Measurements from ENCODE around the gene PRDM16.

PRDM16 gene

DNA sequence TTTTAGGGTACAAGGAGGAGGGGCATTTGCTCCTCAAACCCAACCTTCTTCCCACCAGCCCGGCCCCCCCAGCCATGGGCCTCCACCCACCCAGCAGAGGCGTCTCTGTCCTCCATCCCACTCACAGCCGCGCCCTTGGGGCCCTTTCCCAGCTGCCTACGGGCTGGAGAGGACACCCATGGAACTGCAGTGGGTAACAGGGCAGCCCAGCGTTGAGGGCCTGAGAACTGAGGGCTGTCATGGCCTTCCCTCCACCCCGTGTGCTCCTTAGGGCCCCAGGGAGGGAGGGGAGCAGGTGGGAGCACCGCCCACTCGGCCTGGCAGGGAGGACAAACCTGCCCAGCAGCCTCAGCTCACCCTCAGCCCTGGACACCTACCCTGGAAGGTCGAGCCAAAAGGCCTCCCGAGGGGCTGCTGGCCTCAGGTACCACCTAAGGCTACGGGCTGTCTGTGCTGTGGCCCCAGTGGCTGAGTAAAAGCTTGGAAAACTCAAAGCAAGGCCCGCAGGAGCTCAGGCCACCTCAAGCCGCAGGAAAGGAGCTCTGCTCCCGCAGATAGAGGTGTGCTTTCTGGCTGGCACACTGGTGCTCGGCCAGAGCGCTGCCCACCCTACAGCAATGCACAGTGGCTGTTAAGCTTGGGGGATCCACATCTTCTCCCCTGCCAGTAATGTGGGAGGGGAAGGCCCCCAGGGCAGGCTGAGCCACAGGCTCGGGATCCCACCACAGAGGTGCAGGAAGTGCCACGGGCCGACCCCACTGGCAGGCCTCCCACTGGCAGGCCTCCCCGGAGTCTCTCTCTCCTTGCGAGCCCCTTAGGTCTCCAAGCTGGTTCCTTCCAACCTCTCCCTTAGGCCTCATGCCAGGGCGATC, 383.2 kb downstream of the PRDM16 start:
- DNase-seq (ENCODE audit: low read depth), result no peak

DNA sequence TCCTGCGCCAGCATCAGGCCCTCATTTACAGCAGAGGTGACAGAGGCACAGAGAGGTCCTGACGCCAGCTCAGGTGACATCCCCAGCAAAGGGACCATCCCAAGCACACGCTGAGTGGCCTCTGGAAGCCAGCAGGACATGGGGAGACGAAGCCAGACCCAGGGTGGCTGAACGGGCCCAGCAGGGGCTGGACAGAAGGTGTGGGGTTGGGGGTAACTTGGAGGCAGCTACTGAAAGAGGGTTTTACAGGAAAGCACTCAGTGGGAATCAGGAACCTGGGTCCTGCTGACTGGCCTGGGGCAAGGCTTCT, 383.8 kb downstream of the PRDM16 start:
- DNase-seq (ENCODE audit: low read depth), result no peak

DNA sequence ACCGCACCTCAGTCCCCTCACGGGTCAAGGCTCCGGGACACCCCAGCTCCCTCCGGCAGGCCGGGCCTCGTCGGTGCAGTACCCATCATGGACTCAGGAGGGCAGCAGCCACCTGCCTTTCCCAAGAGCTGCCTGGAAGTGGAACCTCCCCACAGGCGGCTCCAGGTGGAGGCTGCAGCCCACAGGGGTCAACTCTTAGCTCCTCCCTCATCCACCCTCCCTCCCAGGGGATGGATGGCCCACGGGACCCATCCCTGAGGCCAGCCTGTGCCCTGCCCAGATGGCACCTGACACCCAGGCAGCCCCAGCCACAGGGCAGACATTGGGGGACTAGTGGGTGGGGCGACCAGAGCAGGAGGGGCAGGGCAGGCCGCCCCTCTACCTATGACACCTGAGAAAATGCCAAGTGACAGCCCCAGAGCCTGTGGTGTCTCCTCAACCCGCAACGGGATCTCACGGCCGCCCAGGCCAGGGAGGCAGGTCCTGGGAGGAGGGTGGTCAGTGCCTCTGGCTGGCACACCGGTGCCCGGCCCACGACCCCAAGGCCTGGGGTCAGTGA, 384.3 kb downstream of the PRDM16 start:
- DNase-seq (ENCODE audit: low read depth), result peak; percentile 49

DNA sequence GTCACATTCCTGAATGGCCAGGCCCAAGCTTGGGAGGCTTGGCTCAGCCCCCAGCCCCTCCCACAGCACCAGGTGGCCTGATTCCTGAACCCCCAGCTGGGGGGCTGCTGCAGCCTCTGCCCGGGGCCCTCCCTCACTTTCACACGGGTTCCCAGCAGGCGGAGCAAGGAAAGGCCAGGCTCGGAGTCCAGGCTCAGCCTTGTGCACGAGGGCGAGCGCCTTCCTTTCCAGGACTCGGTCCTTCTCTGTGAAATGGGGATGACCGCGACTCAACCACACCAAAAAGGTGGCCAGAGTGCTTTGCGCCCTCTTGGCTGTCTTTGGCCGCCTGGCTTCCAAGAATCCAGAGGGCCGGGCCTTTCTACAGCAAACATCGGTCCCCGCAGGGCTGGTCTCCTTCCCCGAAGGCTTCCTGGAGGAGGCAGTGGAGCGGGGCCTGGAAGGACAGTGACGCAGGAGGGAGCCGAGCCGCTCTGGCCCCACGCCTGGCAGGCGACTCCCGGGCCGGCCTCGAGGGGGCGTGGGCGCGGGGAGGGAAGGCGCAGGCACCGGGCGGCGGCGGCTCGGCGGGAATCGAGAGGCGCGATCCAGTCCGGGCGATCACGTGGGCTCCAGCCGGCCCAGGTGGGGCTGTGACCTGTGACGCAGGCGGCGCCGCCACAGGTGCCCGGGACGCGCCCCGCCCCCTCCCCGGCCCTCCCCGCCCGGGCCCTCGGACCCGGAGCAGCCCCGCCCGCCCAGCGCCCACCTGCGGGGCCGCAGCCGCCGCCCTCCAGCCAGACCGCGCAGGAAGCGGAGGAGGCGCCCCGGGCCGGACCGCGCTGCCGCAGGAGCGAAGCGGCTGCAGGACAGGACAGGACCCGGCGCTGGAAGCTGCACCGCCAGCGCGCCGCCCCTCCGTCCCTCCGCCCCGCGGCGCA, 385.1 kb downstream of the PRDM16 start, which contains the start of gene ARHGEF16:
TSS of gene ARHGEF16 (plus strand) at position 775 of the 920 bp plus-strand sequence. CDS start 8,420 bp downstream, outside the sequence.
- no peak for DNase-seq (ENCODE audit: low read depth)

DNA sequence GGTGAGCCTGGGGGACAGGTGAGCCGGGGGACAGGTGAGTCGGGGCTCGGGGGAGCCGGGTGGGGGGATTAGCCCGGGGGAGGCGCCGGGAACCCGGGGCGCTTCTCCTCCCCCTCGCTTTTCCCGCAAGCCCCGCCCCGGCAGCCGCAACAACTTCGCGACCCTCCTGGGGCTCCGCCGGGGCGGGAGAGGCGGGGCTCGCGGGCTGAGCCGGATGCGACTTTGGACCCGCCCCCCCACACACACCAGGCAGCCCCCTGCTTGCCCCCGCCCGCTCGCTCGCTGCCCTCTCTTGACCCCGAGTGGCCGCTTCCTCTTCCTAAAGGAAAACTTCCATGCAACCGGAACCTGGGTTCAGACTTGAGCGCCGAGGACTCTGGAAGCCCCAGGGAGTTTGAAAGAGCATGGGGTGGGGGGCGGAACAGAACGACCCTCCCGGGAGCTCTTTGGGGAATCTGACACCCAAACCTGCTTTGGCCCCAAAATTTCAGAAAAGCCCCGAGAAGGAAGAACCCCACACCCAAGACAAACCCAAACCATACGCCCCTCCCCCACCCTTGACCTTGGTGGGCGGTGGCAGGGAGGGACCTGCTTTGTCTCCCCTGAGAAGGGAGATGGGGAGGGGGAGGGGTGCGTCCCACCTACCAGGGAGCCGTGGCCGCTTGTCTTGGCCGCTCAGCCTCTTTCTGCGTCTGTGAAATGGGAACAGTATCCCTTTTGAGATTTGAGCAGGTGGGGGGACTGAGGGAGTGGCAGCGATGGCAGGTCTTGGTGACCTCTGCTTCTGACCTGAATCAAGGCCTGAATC, 386.0 kb downstream of the PRDM16 start:
- no peak for DNase-seq (ENCODE audit: low read depth)

DNA sequence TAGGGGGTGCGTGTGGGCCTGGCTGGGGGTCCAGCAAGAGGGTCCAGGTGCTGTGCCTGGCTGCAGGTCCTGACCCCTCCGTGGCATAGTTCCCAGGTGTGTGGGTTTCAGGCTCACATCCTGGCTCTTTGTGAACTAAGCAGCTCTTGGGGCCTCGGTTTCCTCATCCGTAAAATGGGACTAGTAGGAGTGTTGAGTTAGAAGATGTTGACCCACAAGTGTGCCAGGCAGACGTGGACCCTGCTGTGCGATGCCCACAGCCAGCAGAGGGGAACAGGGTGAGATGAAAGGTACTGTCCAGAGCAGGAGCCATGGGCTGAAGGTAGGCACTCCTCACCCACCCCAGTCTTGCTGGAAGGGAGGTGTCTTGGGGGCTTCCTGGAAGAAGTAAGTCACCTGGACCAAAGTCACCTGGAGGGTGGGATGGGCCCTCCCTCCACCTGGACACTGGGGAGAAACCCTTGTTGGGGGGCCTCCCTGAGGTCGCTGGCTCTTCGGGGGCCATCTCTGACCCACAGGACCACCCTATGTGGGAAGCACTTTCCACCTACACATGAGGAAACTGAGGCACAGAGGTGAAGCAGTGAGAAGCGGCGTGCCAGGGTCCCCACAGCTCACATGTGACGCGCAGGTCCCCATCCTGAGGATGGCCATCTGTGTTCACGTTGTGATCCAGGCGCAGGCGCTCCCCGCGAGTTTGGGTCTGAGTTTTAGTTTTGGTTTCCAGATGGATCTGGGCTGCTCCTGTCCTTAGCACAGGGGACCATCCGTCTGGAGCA, 386.9 kb downstream of the PRDM16 start:
- no peak for DNase-seq (ENCODE audit: low read depth)

DNA sequence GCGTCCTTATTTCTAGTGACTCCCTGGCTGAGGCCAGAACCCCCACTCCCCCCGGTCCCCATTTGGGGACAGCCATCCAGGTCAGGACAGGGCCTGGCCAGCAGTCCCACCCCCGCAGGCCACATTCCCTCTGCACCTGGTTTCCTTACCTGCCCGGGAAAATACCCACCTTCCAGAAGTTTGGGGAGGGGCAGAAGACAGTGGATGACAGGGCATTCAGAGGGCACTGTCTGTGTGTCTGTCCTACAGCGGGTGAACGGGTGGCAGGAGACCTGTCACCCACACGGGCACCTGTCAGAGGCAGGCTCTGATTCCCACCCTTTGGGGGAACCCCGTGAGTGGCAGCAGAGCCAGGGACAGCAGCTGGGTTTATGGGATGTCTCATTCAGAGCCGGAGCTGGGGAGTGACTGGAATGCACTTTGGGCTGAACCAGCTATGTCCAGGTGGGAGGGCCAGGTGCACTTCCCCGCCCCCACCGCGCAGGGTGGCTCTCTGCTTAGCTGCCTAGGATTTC, 387.5 kb downstream of the PRDM16 start:
- no peak for DNase-seq (ENCODE audit: low read depth)

DNA sequence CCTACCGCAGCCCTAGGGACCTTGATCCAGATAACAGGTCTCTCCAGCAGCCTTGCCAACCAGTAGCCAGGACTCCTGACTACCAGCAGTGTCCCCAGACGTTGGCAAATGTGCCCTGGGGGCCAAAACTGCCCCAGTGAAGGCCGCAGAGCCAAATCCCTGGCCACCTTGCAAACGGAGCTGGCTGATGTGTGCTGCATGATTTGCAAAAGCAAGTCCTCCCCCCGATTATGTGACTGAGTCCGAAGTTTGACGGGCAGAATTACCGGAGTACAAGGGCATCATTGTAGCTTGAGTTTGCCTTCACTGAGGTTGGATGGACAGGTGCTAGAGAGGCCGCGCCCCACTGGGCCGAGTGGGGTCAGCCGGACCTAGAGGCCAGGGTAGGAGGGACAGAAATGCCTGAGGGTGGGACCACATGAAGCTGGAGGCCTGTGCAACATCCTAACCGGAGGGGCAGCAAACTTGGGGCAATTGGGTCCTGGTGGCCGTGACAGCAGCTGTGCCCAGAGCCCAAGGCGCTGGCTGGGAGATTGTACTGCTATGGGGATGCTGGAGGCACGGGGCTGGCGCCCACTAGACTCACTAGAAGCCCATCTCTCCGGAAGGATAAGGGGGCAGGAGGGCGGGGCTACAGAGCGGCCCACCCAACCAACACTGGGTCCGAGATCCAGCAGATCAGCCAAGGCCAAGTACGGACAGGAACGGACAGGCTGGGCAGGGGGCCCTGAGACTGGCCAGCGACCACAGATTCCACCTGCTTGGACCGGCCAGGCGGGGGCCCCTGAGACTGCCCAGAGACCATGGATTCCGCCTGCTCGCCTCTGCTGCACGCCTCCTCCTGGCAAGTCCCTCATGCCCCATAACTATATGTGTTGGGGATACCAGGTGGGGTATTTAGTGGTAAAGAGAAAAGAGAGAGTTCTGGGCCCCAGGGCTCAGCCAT, 388.2 kb downstream of the PRDM16 start:
- no peak for DNase-seq (ENCODE audit: low read depth)

DNA sequence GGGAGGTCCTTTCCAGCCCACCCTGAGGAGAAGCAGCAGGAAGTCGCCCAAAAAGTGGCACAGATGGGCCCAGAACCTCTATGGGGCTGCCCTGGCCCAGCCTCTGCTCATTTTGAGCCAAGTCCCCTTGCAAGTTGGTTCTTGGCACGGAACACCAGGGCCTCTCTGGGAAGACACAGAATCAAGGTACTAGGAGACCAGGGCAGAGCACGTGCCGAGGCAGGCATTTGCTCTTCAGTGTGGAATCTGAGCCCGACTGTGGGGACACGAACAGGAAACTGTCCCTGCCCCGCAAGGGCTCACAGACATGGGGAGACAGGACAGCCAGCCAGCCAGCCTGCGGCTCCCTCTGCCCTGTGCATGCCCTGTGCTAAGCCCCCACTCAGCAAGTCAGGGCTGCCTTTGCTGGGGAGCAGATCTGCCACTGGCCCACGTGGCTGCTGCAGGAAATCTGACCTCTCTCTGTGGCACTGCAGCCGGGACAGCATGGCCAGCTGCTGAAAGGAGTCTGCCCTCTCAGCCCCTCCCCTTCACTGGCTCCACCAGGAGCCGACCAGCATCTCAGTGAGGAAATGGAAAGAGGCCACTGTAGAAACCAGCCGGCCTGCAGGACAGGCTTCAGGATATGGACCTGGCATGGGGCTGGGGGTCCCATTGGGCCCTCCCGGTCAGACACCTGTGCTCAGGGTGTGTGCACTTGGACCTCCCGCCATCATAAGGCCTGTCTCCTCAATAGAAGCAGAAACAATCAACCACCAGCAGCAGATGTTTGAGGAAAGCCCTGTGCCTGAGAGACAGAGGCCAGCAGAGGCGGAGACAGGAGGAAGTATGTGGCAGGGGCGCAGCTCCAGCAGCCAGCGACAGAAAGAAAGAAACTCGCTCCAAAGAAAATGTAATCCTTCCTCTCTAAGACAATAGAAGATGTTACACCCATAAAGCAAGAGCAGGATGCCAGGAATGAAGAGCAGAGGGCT, 389.2 kb downstream of the PRDM16 start:
- DNase-seq (ENCODE audit: low read depth), result no peak

DNA sequence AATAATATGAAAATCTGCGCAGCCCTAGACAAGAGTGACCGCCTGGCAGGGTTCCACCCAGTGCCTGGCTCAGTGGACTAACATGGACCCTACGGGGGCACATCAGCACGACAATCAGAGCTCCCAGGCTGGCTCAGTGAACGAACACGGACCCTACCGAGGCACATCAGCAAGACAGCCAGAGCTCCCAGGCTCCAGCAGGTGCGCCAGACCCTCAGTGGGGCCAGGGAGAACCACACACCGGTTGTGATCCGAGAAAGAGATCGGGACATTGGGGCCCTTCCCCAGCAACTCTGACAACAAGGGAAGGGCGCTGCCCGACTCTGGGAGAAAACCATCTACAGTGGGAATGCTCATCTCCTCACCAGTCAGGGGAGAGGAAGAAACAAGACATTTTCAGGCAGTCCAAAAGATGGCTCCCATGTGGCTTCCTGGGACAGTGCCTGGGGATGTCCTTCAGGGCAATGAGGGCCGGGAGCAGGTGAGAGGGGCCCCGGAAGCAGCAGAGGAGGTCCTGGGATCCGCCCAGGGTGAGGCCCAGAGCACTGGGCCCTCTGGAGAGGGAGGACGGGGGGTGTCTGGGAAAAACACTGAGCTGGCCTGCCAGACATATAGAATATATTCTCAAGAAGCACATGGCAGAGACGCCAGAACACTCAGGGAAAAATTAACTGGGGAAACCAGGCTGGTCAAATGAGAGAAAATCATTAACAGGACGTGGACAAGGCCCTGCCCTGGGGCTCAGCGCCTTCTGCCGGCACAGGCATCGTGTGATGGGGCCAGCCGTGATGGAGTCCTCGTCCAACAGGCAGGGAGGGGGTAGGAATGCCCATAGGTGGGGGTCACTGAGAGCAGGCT, 390.3 kb downstream of the PRDM16 start:
- DNase-seq (ENCODE audit: low read depth), result no peak

DNA sequence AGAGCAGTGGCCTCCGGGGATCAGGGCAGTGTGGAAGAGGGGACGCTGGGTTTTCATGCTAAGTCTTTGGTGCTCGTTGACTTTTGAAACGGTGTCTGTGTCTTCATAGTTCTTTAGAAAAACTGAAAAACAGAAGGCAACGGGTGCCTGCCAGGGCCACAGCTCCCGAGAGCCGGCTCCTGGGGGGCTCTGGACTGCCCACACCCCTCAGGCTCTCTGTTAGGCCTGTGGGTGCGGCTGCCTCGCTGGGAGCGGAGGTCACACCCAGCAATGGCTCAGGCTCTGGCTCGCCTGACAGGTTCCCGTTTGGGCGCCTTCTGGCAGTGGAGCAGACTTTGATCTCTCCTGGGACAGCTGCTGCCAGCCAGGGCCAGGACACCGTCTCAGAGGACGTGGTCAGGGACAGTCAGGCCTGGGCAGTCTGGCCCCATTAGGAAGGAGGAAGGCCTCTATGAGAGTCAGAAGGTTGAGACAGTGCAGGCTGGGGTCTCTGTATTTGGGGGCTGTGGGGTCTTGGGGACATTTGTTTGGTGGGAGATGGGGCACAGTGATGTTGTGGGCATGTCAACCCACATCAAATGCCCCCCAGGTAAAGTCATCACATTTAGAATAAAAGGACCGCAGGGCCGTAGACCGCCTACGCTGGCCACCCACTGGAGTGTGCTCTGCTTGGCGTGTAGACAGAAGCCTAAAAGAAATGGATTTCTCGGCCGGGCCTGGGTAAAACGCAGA, 391.1 kb downstream of the PRDM16 start:
- no peak for DNase-seq (ENCODE audit: low read depth)

DNA sequence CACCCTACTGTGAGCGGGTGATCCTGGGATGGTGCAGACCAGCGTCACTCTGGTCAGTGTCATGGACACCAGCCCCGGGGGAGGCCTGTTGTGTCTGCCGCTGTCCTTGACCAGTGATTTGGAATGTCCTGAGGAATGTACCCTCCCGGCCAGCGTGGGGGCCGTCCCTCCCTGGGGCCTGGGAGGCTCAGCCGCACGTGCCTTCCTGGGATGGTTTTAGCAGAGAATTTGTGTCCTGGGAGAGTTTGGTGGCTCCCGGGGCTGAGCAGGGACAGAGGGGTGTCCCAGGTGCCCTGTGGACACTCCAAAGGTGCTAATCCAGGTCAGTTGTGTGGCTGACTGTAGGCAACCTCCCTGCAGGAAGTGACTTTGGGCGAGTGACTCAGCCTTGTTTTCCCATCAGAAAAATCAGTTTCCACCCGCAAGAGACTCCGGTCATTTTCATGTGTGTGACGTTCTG, 391.7 kb downstream of the PRDM16 start:
- DNase-seq (ENCODE audit: low read depth), result no peak

DNA sequence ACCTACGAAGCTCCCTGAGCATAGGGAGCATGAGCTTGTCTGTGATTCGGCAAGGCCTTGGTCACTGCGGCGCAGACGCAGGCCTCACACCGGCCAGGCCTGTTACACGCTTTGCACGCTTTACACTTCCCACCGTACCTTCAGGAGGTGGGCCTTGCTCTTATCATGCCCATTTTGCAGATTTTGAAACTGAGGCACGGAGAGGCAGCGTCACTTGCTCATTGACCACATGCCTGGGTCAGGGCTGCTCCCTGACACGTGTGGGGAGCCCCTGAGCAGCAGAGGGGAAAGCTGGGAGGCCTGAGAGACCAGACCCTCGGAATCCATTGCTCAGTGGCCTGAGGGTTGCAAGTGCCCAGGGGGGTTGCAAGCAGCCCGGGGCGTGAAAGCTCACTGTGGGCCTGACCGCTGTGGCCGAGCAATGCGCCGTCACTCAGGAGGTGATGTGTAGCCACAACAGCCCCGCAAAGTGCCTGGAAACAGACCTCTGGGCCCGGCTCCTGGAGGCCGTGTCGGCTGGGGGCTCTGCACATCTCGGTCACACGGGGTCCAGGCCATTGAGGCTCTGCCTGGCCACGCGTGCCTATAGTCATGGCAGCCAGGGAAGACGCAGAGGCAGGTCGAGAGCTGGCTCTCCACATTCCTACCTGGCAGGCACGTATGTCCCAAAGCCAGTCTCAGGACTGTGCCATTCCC, 392.4 kb downstream of the PRDM16 start:
- no peak for DNase-seq (ENCODE audit: low read depth)

DNA sequence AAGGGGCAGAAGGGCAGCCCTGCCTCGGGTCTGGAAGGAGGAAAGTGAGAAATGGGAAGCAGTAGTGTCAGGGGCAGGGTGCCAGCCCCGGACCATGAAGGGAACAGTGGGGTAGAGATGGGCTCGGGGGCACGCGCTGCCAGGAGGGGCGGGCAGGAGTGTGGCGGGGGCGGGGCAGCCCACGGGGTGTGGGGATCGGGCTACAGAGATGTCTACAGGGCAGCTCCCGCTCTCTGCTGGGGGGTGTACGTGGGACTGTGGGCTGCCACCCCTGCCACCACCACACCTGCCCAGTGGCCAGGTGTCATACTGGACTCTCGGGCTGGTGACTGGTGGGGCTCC, 392.9 kb downstream of the PRDM16 start:
- no peak for DNase-seq (ENCODE audit: low read depth)

DNA sequence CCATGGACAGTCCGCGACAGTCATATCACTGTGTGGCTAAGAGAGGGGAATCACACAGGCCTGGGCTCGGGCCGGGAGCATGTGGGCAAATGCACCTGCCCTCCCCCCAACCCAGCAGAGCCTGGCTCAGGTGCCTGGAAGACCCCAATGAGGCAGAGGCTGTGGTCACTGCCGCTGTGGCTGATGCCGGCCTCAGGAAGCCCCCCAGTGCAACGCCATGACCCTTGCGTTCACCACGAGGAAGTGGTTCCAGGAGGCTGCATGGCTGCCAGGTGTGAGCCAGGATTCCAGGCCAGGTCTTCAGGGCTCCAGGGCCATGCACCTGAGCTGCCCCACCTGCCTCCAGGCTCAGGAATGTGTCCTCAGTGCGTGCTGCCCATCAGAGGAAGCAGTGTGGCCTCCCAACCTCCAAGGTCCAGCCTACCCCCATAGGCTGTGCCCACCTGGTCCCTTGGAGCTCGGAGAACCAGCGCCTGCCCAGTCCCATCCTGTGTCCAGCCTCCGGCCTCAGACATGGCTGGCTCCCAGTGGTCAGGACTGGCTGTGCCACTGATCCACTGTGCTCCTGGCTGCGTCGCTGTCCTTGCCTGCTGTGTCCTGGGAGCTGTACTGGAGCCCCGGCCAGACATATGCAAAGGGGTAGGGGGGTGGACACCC, 393.5 kb downstream of the PRDM16 start:
- no peak for DNase-seq (ENCODE audit: low read depth)

DNA sequence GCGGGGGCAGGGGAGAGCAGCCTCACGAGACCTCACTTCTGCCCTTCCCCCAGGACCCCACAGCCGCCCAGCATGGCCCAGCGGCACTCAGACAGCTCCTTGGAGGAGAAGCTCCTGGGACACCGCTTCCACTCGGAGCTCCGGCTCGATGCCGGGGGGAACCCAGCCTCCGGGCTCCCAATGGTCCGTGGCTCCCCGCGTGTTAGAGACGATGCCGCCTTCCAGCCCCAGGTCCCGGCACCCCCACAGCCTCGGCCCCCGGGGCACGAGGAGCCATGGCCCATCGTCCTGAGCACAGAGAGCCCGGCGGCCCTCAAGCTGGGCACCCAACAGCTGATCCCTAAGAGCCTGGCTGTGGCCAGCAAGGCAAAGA, 394.0 kb downstream of the PRDM16 start:
- no peak for DNase-seq (ENCODE audit: low read depth)

Data from stimulated activated CD8-positive, alpha-beta memory T cell treated with anti-CD3 and anti-CD28 coated beads, Interleukin-15, amount 100 ng/mL, for 24 hours (primary cell).